A549 (cell line): Measurements from ENCODE around the gene IL20RB. TPM values are rescaled to one million over a fixed set of nuclear protein-coding genes. Genes with fewer than 3 reads are reported as not detected.

Experiments used
- ATAC-seq, 2 experiments: fragments of 200-7000 bp in 1 of 2; fragments of >200 bp in 1 of 2; cut with Nextera tagmentation in 1 of 2; cut with Tn5 transposase in 1 of 2; 3 replicates each; pipeline versions ENCODE4 v1.8.0 to v1.9.1; 2018 to 2020; ENCODE audit warnings: mild to moderate bottlenecking in 1 of 2, moderate library complexity in 1 of 2
- CTCF ChIA-PET: fragments of 300-600 bp; sonication (Branson Sonifier 250); formaldehyde crosslinking; extraction: SDS; loops from one replicate; lab custom pipeline; 2021; ENCODE audit warnings: antibody characterized with exemption, inconsistent platforms; lab: Yijun Ruan, JAX
- POLR2A ChIA-PET: fragments of 350-600 bp; formaldehyde crosslinking; extraction: SDS; loops from one replicate; lab custom pipeline; 2021; ENCODE audit warnings: antibody characterized with exemption, inconsistent platforms; lab: Yijun Ruan, JAX
- DNase-seq, 2 experiments: peaks; one replicate each; pipeline versions ENCODE4 v3.0.0 to v3.0.0-alpha.2; 2011 to 2016; ENCODE audit warnings: low read depth in 1 of 2, low spot score in 1 of 2
- FAIRE-seq: peaks from 2 replicates; lab custom pipeline; 2011; peaks lifted over from hg19 to GRCh38; lab: Jason Lieb, UNC
- H3K27ac ChIP-seq, 2 experiments: fragments of >200 bp; sonication (Bioruptor Twin); formaldehyde crosslinking; 3 replicates each; pipeline ENCODE4 v1.5.1; 2016 to 2017
- H3K4me1 ChIP-seq: fragments of >200 bp; sonication (Bioruptor Twin); formaldehyde crosslinking; 3 replicates; pipeline ENCODE4 v1.6.1; 2016
- H3K4me2 ChIP-seq: fragments of >200 bp; sonication (Bioruptor Twin); formaldehyde crosslinking; 3 replicates; pipeline ENCODE4 v1.6.1; 2016
- H3K4me3 ChIP-seq: fragments of >200 bp; sonication (Bioruptor Twin); formaldehyde crosslinking; 3 replicates; pipeline ENCODE4 v1.5.1; 2016
- H3K9me3 ChIP-seq: fragments of >200 bp; sonication (Bioruptor Twin); formaldehyde crosslinking; 3 replicates; pipeline ENCODE4 v1.6.1; 2016
- ATOH8 ChIP-seq: fragments of 250-450 bp; sonication (Bioruptor Pico); IDR thresholded peaks from 2 replicates; pipeline ENCODE4 v1.5.0; 2020; ENCODE audit warnings: low read depth, mild to moderate bottlenecking, moderate library complexity
- BCL3 ChIP-seq: fragments of >200 bp; sonication (Bioruptor Twin); formaldehyde crosslinking; IDR thresholded peaks from 3 replicates; pipeline ENCODE4 v1.6.1; 2016
- BHLHE40 ChIP-seq: IDR thresholded peaks from 2 replicates; pipeline ENCODE4 v1.6.1; 2012; ENCODE audit warnings: low read depth, low read length, inconsistent platforms
- CEBPB ChIP-seq, 2 experiments: fragments of >200 bp in 1 of 2; sonication (Bioruptor Twin) in 1 of 2; formaldehyde crosslinking in 1 of 2; IDR thresholded peaks; 2 replicates each; pipeline ENCODE4 v1.6.1; 2012 to 2016
- CHD4 ChIP-seq: fragments of 200-600 bp; sonication (generic); IDR thresholded peaks from 2 replicates; pipeline ENCODE4 v1.6.1; 2016; ENCODE audit warnings: antibody characterized with exemption, mild to moderate bottlenecking, borderline replicate concordance
- E2F6 ChIP-seq: IDR thresholded peaks from 2 replicates; pipeline ENCODE4 v1.6.1; 2012; ENCODE audit warnings: low read depth, borderline replicate concordance
- EHMT2 ChIP-seq: fragments of 200-600 bp; sonication (generic); IDR thresholded peaks from 2 replicates; pipeline ENCODE4 v1.6.1; 2016; ENCODE audit warnings: antibody characterized with exemption, low read depth, mild to moderate bottlenecking, moderate library complexity
- ELK1 ChIP-seq: fragments of 150-350 bp; IDR thresholded peaks from 2 replicates; pipeline ENCODE4 v1.6.1; 2014; ENCODE audit warnings: low read depth, mild to moderate bottlenecking, low read length
- FOSB ChIP-seq: fragments of 250-450 bp; sonication (Bioruptor Pico); IDR thresholded peaks from 2 replicates; pipeline ENCODE4 v1.5.0; 2020; ENCODE audit warnings: mild to moderate bottlenecking, moderate library complexity
- FOXS1 ChIP-seq: fragments of 250-450 bp; sonication (Bioruptor Pico); IDR thresholded peaks from 2 replicates; pipeline ENCODE4 v1.5.0; 2020; ENCODE audit warnings: mild to moderate bottlenecking, moderate library complexity
- HES2 ChIP-seq: fragments of >200 bp; sonication (Bioruptor Twin); formaldehyde crosslinking; IDR thresholded peaks from 2 replicates; pipeline ENCODE4 v1.6.1; 2016
- HMGXB4 ChIP-seq: fragments of 250-450 bp; sonication (Bioruptor Pico); IDR thresholded peaks from 2 replicates; pipeline ENCODE4 v1.5.0; 2021; ENCODE audit warnings: mild to moderate bottlenecking, moderate library complexity, borderline replicate concordance
- HOXA7 ChIP-seq: fragments of 250-450 bp; sonication (Bioruptor Pico); IDR thresholded peaks from 2 replicates; pipeline ENCODE4 v1.5.0; 2020; ENCODE audit warnings: mild to moderate bottlenecking, moderate library complexity
- HOXB5 ChIP-seq: fragments of 250-450 bp; sonication (Bioruptor Pico); IDR thresholded peaks from 2 replicates; pipeline ENCODE4 v1.5.0; 2020; ENCODE audit warnings: mild to moderate bottlenecking, moderate library complexity
- JUN ChIP-seq, 2 experiments: fragments of >200 bp; sonication (Bioruptor Twin); formaldehyde crosslinking; IDR thresholded peaks; 2 replicates in 1 of 2; 3 replicates in 1 of 2; pipeline ENCODE4 v1.6.1; 2016 to 2017
- JUNB ChIP-seq: fragments of >200 bp; sonication (Bioruptor Twin); formaldehyde crosslinking; IDR thresholded peaks from 2 replicates; pipeline ENCODE4 v1.6.1; 2016
- KDM1A ChIP-seq: fragments of 200-600 bp; sonication (generic); IDR thresholded peaks from 2 replicates; pipeline ENCODE4 v1.6.1; 2016; ENCODE audit warnings: low read depth, mild to moderate bottlenecking
- NFE2L2 ChIP-seq: fragments of 150-350 bp; conservative IDR thresholded peaks from 2 replicates; pipeline ENCODE4 v1.6.1; 2014; ENCODE audit warnings: low read length
- PHF8 ChIP-seq: fragments of 200-600 bp; sonication (generic); IDR thresholded peaks from 2 replicates; pipeline ENCODE4 v1.6.1; 2016; ENCODE audit warnings: low read depth, mild to moderate bottlenecking, antibody characterized with exemption, moderate library complexity, borderline replicate concordance
- POLR2A ChIP-seq: IDR thresholded peaks from 2 replicates; pipeline ENCODE4 v1.6.1; 2012; ENCODE audit warnings: mild to moderate bottlenecking, low read length
- RAD21 ChIP-seq, 2 experiments: fragments of >200 bp in 1 of 2; sonication (Bioruptor Twin) in 1 of 2; formaldehyde crosslinking in 1 of 2; IDR thresholded peaks in 1 of 2; conservative IDR thresholded peaks in 1 of 2; 2 replicates in 1 of 2; 3 replicates in 1 of 2; pipeline ENCODE4 v1.6.1; 2012 to 2018; ENCODE audit warnings: inconsistent platforms in 1 of 2
- RARB ChIP-seq: fragments of 250-450 bp; sonication (Bioruptor Pico); IDR thresholded peaks from 2 replicates; pipeline ENCODE4 v1.8.0; 2021; ENCODE audit warnings: mild to moderate bottlenecking, moderate library complexity
- RNF2 ChIP-seq: fragments of 200-600 bp; sonication (generic); IDR thresholded peaks from 2 replicates; pipeline ENCODE4 v1.6.1; 2016; ENCODE audit warnings: low read depth, mild to moderate bottlenecking, antibody characterized with exemption, moderate library complexity, borderline replicate concordance
- SREBF2 ChIP-seq: fragments of 450-650 bp; IDR thresholded peaks from 2 replicates; pipeline ENCODE4 v1.6.1; 2014; ENCODE audit warnings: mild to moderate bottlenecking, moderate library complexity
- TFCP2L1 ChIP-seq: fragments of 250-450 bp; sonication (Bioruptor Pico); IDR thresholded peaks from 2 replicates; pipeline ENCODE4 v1.5.0; 2021; ENCODE audit warnings: mild to moderate bottlenecking
- ZC3H11A ChIP-seq: fragments of 450-650 bp; IDR thresholded peaks from 2 replicates; pipeline ENCODE4 v1.6.1; 2014; ENCODE audit warnings: antibody characterized with exemption, mild to moderate bottlenecking
- ZFP36 ChIP-seq: fragments of 450-650 bp; IDR thresholded peaks from 2 replicates; pipeline ENCODE4 v1.6.1; 2014; ENCODE audit warnings: borderline replicate concordance; ENCODE audit not compliant: partially characterized antibody
- WGBS: methylation state at CpG from one replicate; pipeline ENCODE4 v1.1.6; 2017; ENCODE audit errors: missing lambda C conversion rate; 5-methylcytosine and 5-hydroxymethylcytosine counted together
- polyA plus RNA-seq, 4 experiments: library from polyadenylated mRNA; depleted of rRNA in 3 of 4; stranded (reverse); fragments of >200 nt; fragmentation: RNase III in 1 of 4; extraction: RNeasy Plus Mini Kit Qiagen cat#74134 plus additional on column Dnase treatment in 1 of 4; gene quantifications; 2 replicates in 3 of 4; 3 replicates in 1 of 4; pipeline ENCODE4 v1.2.3, GENCODE V29; 2011 to 2017

The IL20RB gene
- polyA plus RNA-seq, 2 of the 4 experiments (the other 2 are of a cell fraction) = 1.1 to 6.9 TPM

GRCh38 chr3:136932978-136933772 lies 24.6 kb upstream of the IL20RB start:
- no peak for DNase-seq
- H3K9me3 ChIP-seq = no peaks in the 10 kb centered on the region
- no peak for FAIRE-seq
- H3K4me3 ChIP-seq = no peak overlapping the region
- TF ChIP-seq BHLHE40 = no peak
- no peak for TF ChIP-seq RNF2
- no peak for TF ChIP-seq SREBF2
- TF ChIP-seq POLR2A = no peak
- no peak for TF ChIP-seq FOSB (CRISPR knock-in tag)
- no peak for TF ChIP-seq E2F6
- no peak for TF ChIP-seq KDM1A
- no peak for TF ChIP-seq JUN (IDR thresholded peaks at IDR 0.05)
- TF ChIP-seq RARB (CRISPR knock-in tag) = no peak
- TF ChIP-seq, all 56 proteins: peak for 0
- peak overlapping the region in 1 of 2 experiments; percentile 80; a peak in 3 of 6 replicates for H3K27ac ChIP-seq
- H3K4me1 ChIP-seq = peaks cover 47% of the 10 kb centered on the region
- POLR2A ChIA-PET = no interaction called here
- ATAC-seq = peak in 1 of 2 experiments; percentile 35; a peak in 1 of 6 replicates
- WGBS = 35% methylated on average over 1 of the region's 1 CpG
- CTCF ChIA-PET = no interaction called here
- H3K4me2 ChIP-seq = peak overlapping the region; percentile 76

- 77% methylated on average over 1 of the region's 1 CpG for WGBS
- FAIRE-seq (no peak), ATAC-seq (no peak), DNase-seq (no peak)
- no peak overlapping the region for H3K4me3 ChIP-seq
- no peak overlapping the region for H3K27ac ChIP-seq
- H3K4me1 ChIP-seq = peaks cover 35% of the 10 kb centered on the region
- TF ChIP-seq ELK1 = no peak
- H3K9me3 ChIP-seq = no peaks in the 10 kb centered on the region
- POLR2A ChIA-PET = no interaction called here
- CTCF ChIA-PET = no interaction called here
- no peak overlapping the region for H3K4me2 ChIP-seq
Measured at GRCh38 chr3:136937175-136937574, 20.6 kb upstream of the IL20RB start.

- H3K9me3 ChIP-seq = no peaks in the 10 kb centered on the region
- ChIA-PET CTCF (no interaction called here), POLR2A (no interaction called here)
- ATAC-seq (no peak), DNase-seq (no peak), FAIRE-seq (no peak)
- WGBS = 27% methylated on average over 2 of the region's 2 CpGs
- H3K4me2 ChIP-seq = no peak overlapping the region
- TF ChIP-seq HOXB5 (CRISPR knock-in tag) = no peak
- TF ChIP-seq PHF8 = no peak
- TF ChIP-seq NFE2L2 = no peak
- TF ChIP-seq TFCP2L1 (CRISPR knock-in tag) = no peak
- TF ChIP-seq ATOH8 = no peak
- no peak for TF ChIP-seq JUNB
- no peak for TF ChIP-seq HOXA7 (CRISPR knock-in tag)
- no peak for TF ChIP-seq ZC3H11A
- no peak for TF ChIP-seq FOXS1 (CRISPR knock-in tag)
- no peak for TF ChIP-seq EHMT2
- no peak for TF ChIP-seq CEBPB (IDR thresholded peaks at IDR 0.05)
- no peak for TF ChIP-seq HES2
- no peak for TF ChIP-seq HMGXB4 (CRISPR knock-in tag)
- TF ChIP-seq ZFP36 = no peak
- TF ChIP-seq RAD21 (conservative IDR thresholded peaks at IDR 0.05 in 1 of 2, IDR thresholded peaks at IDR 0.05 in 1 of 2) = no peak
- no peak for TF ChIP-seq E2F6
- TF ChIP-seq FOSB (CRISPR knock-in tag) = no peak
- no peak for TF ChIP-seq BCL3
- TF ChIP-seq CHD4 = no peak
- H3K4me1 ChIP-seq = peaks cover 33% of the 10 kb centered on the region
- H3K27ac ChIP-seq = no peak overlapping the region
- no peak overlapping the region for H3K4me3 ChIP-seq
Measured at GRCh38 chr3:136937851-136938250, 19.9 kb upstream of the IL20RB start.
